ENCODE data around the gene CHCHD6. TPM values are rescaled to one million over a fixed set of nuclear protein-coding genes. Genes with fewer than 3 reads are reported as not detected.

The CHCHD6 gene
- total and polyA plus RNA-seq, 8 donors, result 5.0 to 10.9 (median 6.0) TPM

DNA sequence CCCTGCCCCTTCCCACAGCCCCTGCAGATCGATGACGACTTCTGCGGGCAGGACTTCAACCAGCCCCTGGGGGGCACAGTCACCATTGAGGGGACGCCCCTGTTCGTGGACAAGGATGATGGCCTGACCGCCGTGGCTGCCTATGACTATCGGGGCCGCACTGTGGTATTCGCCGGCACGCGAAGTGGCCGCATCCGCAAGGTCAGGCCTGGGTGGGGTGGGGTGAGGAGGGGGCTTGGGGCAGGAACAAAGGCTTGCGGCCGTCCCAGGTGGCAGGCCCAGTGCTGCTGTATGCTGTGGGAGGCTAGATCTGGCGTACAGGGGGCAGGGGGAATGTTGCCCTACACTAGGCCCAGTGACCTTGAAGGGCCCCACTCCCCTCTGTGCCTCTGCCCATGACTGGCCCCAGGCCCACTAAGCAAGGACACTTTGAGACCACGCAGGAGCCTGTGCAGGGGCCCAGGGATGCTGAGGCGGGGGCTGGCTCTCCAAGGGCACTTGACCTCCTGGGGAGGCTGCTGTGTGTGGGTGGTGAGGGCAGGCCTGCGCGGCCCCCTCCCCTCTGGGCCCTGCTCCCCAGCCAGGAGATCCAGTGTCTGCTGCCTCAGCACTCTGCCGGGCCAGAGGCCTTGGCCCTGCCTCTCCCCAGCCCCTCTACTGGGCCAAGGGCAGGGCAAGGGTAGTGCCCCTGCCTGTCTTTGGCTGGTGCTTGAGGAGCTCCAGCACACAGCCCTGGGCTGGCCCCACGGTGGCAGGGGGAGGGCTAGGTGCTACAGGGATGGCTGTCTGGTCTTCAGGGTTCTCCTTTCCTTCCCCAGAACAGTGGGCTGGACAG is 287.5 kb downstream of the CHCHD6 start:
- TF ChIP-seq, protein P1, sequence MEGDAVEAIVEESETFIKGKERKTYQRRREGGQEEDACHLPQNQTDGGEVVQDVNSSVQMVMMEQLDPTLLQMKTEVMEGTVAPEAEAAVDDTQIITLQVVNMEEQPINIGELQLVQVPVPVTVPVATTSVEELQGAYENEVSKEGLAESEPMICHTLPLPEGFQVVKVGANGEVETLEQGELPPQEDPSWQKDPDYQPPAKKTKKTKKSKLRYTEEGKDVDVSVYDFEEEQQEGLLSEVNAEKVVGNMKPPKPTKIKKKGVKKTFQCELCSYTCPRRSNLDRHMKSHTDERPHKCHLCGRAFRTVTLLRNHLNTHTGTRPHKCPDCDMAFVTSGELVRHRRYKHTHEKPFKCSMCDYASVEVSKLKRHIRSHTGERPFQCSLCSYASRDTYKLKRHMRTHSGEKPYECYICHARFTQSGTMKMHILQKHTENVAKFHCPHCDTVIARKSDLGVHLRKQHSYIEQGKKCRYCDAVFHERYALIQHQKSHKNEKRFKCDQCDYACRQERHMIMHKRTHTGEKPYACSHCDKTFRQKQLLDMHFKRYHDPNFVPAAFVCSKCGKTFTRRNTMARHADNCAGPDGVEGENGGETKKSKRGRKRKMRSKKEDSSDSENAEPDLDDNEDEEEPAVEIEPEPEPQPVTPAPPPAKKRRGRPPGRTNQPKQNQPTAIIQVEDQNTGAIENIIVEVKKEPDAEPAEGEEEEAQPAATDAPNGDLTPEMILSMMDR (IDR thresholded peaks at IDR 0.05), result no peak
- H3K27ac ChIP-seq, result no peak overlapping the region
- WGBS, 2 donors, result 88% methylated on average over 24 of the region's 24 CpGs
- intact Hi-C loops (cut with DNase I), result no loop called here
- H3K36me3 ChIP-seq, result peaks cover 0 to 7% (median 0%) of the 10 kb centered on the region in 3 donors
- no peaks in the 10 kb centered on the region for H3K9me3 ChIP-seq
- H3K27me3 ChIP-seq, result no peaks in the 10 kb centered on the region
- ATAC-seq, result no peak
- no peak for FAIRE-seq
- H3K4me1 ChIP-seq, result no peaks in the 10 kb centered on the region
- peak in 1 of 6 donors; percentile 63 for DNase-seq
- no peak overlapping the region for H3K4me3 ChIP-seq

DNA sequence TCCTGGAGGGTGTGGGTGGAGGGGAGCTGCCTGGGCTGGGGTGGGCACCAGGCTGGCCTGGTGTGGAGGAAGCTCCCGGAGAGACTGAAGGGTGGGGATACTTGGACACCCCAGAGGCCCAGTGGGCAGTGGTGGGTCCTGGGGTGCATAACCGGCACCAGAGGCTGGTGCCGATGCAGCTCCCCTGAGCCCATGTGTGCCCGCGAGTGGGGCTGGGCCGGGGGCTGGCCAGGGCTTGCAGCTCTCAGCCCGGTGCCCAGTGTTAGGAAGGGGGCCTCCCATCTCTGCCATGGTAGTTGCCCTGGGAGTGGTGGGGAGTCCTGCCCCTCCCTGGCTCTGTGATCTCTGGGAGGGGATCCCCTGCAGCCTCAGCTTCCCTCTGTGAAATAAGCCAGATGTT is 288.2 kb downstream of the CHCHD6 start:
- Histone ChIP-seq H3K27ac (no peak overlapping the region), H3K9me3 (no peaks in the 10 kb centered on the region), H3K4me3 (no peak overlapping the region), H3K4me1 (no peaks in the 10 kb centered on the region), H3K36me3 (peaks cover 0 to 7% (median 0%) of the 10 kb centered on the region in 3 donors), H3K27me3 (no peaks in the 10 kb centered on the region)
- DNase-seq (peak in 1 of 6 donors; percentile 61), FAIRE-seq (no peak), ATAC-seq (no peak)
- TF ChIP-seq, protein P1 (IDR thresholded peaks at IDR 0.05), result no peak
- 94 to 95% methylated on average over 4 to 7 of the region's 7 CpGs for WGBS, 2 donors
- intact Hi-C loops (cut with DNase I), result no loop called here

DNA sequence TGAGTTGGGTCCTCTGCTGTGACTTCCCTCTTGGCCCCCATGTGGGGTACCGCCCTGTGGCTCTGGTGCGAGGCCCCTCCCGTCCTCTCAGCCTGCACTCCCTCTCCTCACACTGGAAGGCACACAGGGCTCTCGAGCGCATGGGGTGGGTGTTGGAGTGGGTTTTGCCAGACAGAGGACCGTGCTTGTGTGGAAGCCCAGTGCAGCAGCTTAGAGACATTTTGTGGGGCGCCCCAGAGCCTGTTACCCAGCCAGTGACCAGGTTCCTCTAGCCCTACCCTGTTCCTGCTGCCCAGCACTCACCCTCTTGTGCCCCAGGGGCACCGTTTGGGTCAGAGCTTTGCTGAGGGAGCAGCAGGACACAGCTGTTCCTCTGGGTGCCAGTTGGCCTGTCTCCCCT is 288.7 kb downstream of the CHCHD6 start:
- Histone ChIP-seq H3K27me3 (no peaks in the 10 kb centered on the region), H3K36me3 (peaks cover 0 to 7% (median 0%) of the 10 kb centered on the region in 3 donors), H3K9me3 (no peaks in the 10 kb centered on the region), H3K27ac (no peak overlapping the region), H3K4me3 (no peak overlapping the region), H3K4me1 (no peaks in the 10 kb centered on the region)
- no peak for ATAC-seq
- peak in 1 of 6 donors; percentile 62 for DNase-seq
- TF ChIP-seq, protein P1 (IDR thresholded peaks at IDR 0.05), result no peak
- intact Hi-C loops (cut with DNase I), result no loop called here
- WGBS, 2 donors, result 91 to 94% methylated on average over 8 of the region's 8 CpGs
- no peak for FAIRE-seq

DNA sequence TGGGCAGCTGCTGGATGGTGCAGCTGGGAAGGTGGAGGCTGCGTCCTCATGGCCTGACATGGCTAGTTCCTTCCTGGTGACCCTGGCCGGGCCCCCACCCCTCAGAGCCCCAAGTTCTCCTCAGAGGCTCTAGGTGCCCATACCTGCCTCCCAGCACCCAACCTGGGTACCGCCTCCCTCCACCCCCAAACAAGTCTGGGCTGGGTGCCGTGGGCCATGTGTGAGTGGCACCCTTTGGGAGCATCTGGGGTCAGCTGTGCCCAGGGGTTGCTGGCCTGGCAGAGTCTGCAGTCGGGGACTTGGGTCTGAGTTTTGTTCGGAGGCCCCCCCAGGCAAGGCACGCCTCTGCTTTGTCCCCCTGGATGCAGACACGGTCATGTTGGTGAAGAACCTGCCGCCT is 289.4 kb downstream of the CHCHD6 start:
- Histone ChIP-seq H3K9me3 (no peaks in the 10 kb centered on the region), H3K4me3 (no peak overlapping the region), H3K27me3 (no peaks in the 10 kb centered on the region), H3K36me3 (peaks cover 0 to 7% (median 0%) of the 10 kb centered on the region in 3 donors), H3K4me1 (no peaks in the 10 kb centered on the region), H3K27ac (no peak overlapping the region)
- ATAC-seq, result no peak
- DNase-seq, result peak in 1 of 6 donors; percentile 55
- no peak for FAIRE-seq
- TF ChIP-seq, protein P1 (IDR thresholded peaks at IDR 0.05), result no peak
- 93% methylated on average over 9 of the region's 9 CpGs for WGBS, 2 donors
- intact Hi-C loops (cut with DNase I), result no loop called here

DNA sequence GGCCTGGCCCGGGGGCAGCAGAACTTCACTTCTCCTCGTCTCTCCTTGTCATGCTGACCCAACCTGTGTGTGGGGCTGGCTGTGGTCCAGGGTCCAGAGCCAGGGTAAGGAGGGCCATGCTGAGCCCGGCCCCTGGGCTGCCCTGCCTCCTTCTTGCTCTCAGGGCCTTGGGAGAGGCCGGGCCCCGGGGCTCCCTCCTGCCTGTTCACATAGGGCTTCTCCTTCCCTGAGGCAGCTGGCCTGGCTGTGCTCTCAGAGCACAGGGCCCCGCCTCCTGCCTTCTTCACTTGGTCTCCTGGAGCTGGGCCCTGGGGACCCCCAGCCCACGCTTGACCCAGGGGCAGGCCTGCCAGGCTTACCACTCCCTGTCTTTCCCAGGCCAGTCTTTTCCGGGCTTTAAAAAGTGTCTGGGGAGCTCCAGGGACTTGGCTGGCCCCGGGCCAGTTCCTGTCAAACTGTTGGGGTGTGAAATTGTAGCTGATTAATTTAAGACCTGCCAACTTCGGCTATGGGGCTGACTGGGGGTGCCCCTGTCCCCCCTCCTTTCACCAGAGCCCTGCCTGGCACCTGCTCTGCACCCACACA is 290.7 kb downstream of the CHCHD6 start:
- ATAC-seq (no peak), DNase-seq (no peak), FAIRE-seq (no peak)
- intact Hi-C loops (cut with DNase I), result no loop called here
- 60 to 62% methylated on average over 10 of the region's 10 CpGs for WGBS, 2 donors
- H3K27ac ChIP-seq, result no peak overlapping the region
- H3K4me3 ChIP-seq, result no peak overlapping the region
- H3K27me3 ChIP-seq, result no peaks in the 10 kb centered on the region
- H3K4me1 ChIP-seq, result no peaks in the 10 kb centered on the region
- H3K36me3 ChIP-seq, result no peaks in the 10 kb centered on the region
- TF ChIP-seq, protein P1 (IDR thresholded peaks at IDR 0.05), result no peak
- no peaks in the 10 kb centered on the region for H3K9me3 ChIP-seq

Measured in pancreas (tissue), 10 donors.